Testis (tissue), 3 donors: ENCODE data around the gene GCH1. TPM values are rescaled to one million over a fixed set of nuclear protein-coding genes. Genes with fewer than 3 reads are reported as not detected.
"Not testable (repeated sequence)": the region's sequence is repeated elsewhere in the genome, so short reads cannot be mapped to it uniquely, and the experiment has no call there.

Source experiments
- DNase-seq: peaks from one replicate; pipeline ENCODE4 v3.0.0-alpha.2; 2019
- H3K27ac ChIP-seq, 2 donors: fragments of 200-600 bp; sonication (generic); one replicate each; pipeline ENCODE4 v1.5.1; 2019
- H3K27me3 ChIP-seq: fragments of 200-600 bp; sonication (generic); one replicate; pipeline ENCODE4 v1.5.1; 2019
- H3K36me3 ChIP-seq: fragments of 200-600 bp; sonication (generic); one replicate; pipeline ENCODE4 v1.5.1; 2017; ENCODE audit warnings: low read depth; ENCODE audit errors: missing control alignments
- H3K4me1 ChIP-seq: fragments of 200-600 bp; sonication (generic); one replicate; pipeline ENCODE4 v1.5.1; 2019
- H3K4me3 ChIP-seq, 2 donors: fragments of 200-600 bp; sonication (generic); one replicate each; pipeline ENCODE4 v1.5.1; 2017 to 2019
- H3K9me3 ChIP-seq: fragments of 200-600 bp; sonication (generic); one replicate; pipeline ENCODE4 v1.5.1; 2017
- CTCF ChIP-seq, 3 experiments: fragments of 450-650 bp in 2 of 3; fragments of 200-600 bp in 1 of 3; sonication (generic) in 1 of 3; IDR thresholded peaks; one replicate each; pipeline ENCODE4 v1.5.1; 2016 to 2019; ENCODE audit warnings: antibody characterized with exemption in 3 of 3, mild to moderate bottlenecking in 2 of 3, moderate library complexity in 1 of 3
- POLR2A ChIP-seq: fragments of 450-650 bp; IDR thresholded peaks from one replicate; pipeline ENCODE4 v1.6.1; 2017; ENCODE audit warnings: antibody characterized with exemption, mild to moderate bottlenecking, moderate library complexity
- WGBS, 2 donors: methylation state at CpG; one replicate each; pipeline ENCODE4 v1.1.5; 2018; 5-methylcytosine and 5-hydroxymethylcytosine counted together
- intact Hi-C: fragments of 100-400 bp; cut with DNase I; formaldehyde crosslinking; loops from one replicate; pipeline ENCODE4 v1.15.1; 2023; ENCODE audit warnings: low total_unique reads
- polyA plus RNA-seq: library from polyadenylated mRNA; stranded (reverse); fragments of 350-450 nt; fragmentation: Illumina TruSeq; extraction: RNeasy Lipid Tissue Mini Kit (QIAGEN cat#74804); gene quantifications from one replicate; pipeline ENCODE4 v1.2.3, GENCODE V29; 2014; ENCODE audit warnings: low read depth, low replicate concordance; ENCODE audit not compliant: insufficient read depth
- total RNA-seq, 2 donors: library from RNA; depleted of rRNA; stranded (reverse); fragments of >200 nt; gene quantifications; one replicate each; pipeline ENCODE4 v1.2.3, GENCODE V29; 2016

GCH1 gene
- total and polyA plus RNA-seq, 3 donors from 2014 or later, result 8.8 to 15.8 (median 11.3) TPM

GRCh38 chr14:54803926-54804537 lies 98.6 kb downstream of the GCH1 start:
- no peak for TF ChIP-seq CTCF (IDR thresholded peaks at IDR 0.05)
- TF ChIP-seq POLR2A, result no peak
- no peak overlapping the region for H3K27ac ChIP-seq
- intact Hi-C loops, result no loop called here
- H3K27me3 ChIP-seq, result no peaks in the 10 kb centered on the region
- no peaks in the 10 kb centered on the region for H3K9me3 ChIP-seq
- DNase-seq, result no peak
- H3K4me3 ChIP-seq, result no peak overlapping the region
- WGBS, 2 donors, result 79 to 85% methylated on average over 9 to 13 of the region's 13 CpGs
- no peaks in the 10 kb centered on the region for H3K36me3 ChIP-seq
- H3K4me1 ChIP-seq, result peaks cover 6% of the 10 kb centered on the region

GRCh38 chr14:54803396-54803795 lies 99.2 kb downstream of the GCH1 start:
- Histone ChIP-seq H3K9me3 (no peaks in the 10 kb centered on the region), H3K36me3 (no peaks in the 10 kb centered on the region), H3K4me3 (no peak overlapping the region), H3K27me3 (no peaks in the 10 kb centered on the region), H3K27ac (no peak overlapping the region), H3K4me1 (peaks cover 6% of the 10 kb centered on the region)
- WGBS, 2 donors, result 78 to 87% methylated on average over 7 of the region's 7 CpGs
- no peak for TF ChIP-seq CTCF (IDR thresholded peaks at IDR 0.05)
- no peak for TF ChIP-seq POLR2A
- DNase-seq, result no peak
- intact Hi-C loops, result no loop called here

GRCh38 chr14:54801482-54801881 lies 101.1 kb downstream of the GCH1 start:
- H3K4me1 ChIP-seq, H3K9me3 ChIP-seq, DNase-seq, H3K27ac ChIP-seq, intact Hi-C loops, H3K36me3 ChIP-seq, H3K27me3 ChIP-seq, H3K4me3 ChIP-seq: not testable (repeated sequence)
- 92 to 98% methylated on average over 2 of the region's 2 CpGs for WGBS, 2 donors

GRCh38 chr14:54798465-54799124 lies 104.0 kb downstream of the GCH1 start:
- Histone ChIP-seq H3K4me1 (no peaks in the 10 kb centered on the region), H3K9me3 (no peaks in the 10 kb centered on the region), H3K36me3 (no peaks in the 10 kb centered on the region), H3K27me3 (no peaks in the 10 kb centered on the region), H3K4me3 (no peak overlapping the region), H3K27ac (no peak overlapping the region)
- intact Hi-C loops, result no loop called here
- no peak for DNase-seq
- 88% methylated on average over 9 of the region's 9 CpGs for WGBS, 2 donors
- TF ChIP-seq CTCF (IDR thresholded peaks at IDR 0.05), result no peak
- TF ChIP-seq POLR2A, result no peak

GRCh38 chr14:54797986-54798385 lies 104.6 kb downstream of the GCH1 start:
- intact Hi-C loops, result no loop called here
- Histone ChIP-seq H3K36me3 (no peaks in the 10 kb centered on the region), H3K9me3 (no peaks in the 10 kb centered on the region), H3K4me1 (no peaks in the 10 kb centered on the region), H3K27me3 (no peaks in the 10 kb centered on the region), H3K4me3 (no peak overlapping the region), H3K27ac (no peak overlapping the region)
- no peak for DNase-seq
- TF ChIP-seq POLR2A (no peak), CTCF (IDR thresholded peaks at IDR 0.05) (no peak)
- WGBS, 2 donors, result 74 to 75% methylated on average over 4 of the region's 4 CpGs
